ENCODE results near the gene RANBP9. TPM values are rescaled to one million over a fixed set of nuclear protein-coding genes. Genes with fewer than 3 reads are reported as not detected.
A peak's percentile ranks its signal among the peaks of the same experiment; 100 is the strongest.

RANBP9 gene
- total RNA-seq, 1 donor from 2014 or later = 42.1 TPM

DNA sequence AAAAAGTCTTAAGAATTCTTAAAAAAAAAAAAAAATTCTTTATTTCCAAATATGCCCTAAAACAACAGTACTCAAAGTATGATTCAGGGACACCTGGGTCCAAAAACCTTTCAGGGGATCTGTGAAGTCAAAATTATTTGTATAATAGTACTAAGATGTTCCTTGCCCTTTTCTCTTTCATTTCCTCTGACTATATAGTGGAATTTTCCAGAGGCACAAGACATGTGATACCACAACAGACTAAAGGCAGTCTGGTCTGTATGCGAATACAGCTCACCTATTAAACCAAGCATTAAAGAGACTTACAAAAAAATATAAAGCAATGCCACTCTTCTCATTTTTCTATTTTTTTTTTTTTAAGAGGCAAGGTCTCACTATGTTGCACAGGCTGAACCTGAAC, 81.1 kb downstream of the RANBP9 start:
- TF ChIP-seq EZH2 (IDR thresholded peaks at IDR 0.05; ENCODE audit: insufficient read depth, low read length) (no peak), CTCF (IDR thresholded peaks at IDR 0.05; ENCODE audit: insufficient read depth, low read depth, low read length) (no peak)
- Mint-ChIP-seq H3K4me1 (ENCODE audit: low read depth, unreplicated experiment) (peaks cover 4% of the 10 kb centered on the region), H3K9me3 (ENCODE audit: unreplicated experiment) (no peaks in the 10 kb centered on the region), H3K4me3 (ENCODE audit: unreplicated experiment) (no peak overlapping the region), H3K27me3 (ENCODE audit: low read depth, unreplicated experiment) (no peaks in the 10 kb centered on the region), H3K36me3 (ENCODE audit: low read depth, unreplicated experiment) (peaks cover 7% of the 10 kb centered on the region), H3K27ac (ENCODE audit: unreplicated experiment) (no peak overlapping the region)
- H3K9me3 ChIP-seq (ENCODE audit: insufficient read depth, low read depth, low read length) = no peaks in the 10 kb centered on the region
- H3K9ac ChIP-seq (ENCODE audit: low read length) = no peak overlapping the region
- FAIRE-seq (no peak), DNase-seq (ENCODE audit: low read depth) (no peak)
- no peaks in the 10 kb centered on the region for H3K79me2 ChIP-seq (ENCODE audit: insufficient read depth, low read length)
- no peak overlapping the region for H3K27ac ChIP-seq (ENCODE audit: low read depth, low read length)
- no peaks in the 10 kb centered on the region for H3K27me3 ChIP-seq (ENCODE audit: insufficient read depth, low read length)
- H4K20me1 ChIP-seq (ENCODE audit: insufficient read depth, low read length) = no peaks in the 10 kb centered on the region
- H3K36me3 ChIP-seq (ENCODE audit: insufficient read depth, low read length) = peaks cover 15% of the 10 kb centered on the region
- H3K4me3 ChIP-seq (ENCODE audit: insufficient read depth, low read depth, low read length) = no peak overlapping the region
- no peaks in the 10 kb centered on the region for H3K4me1 ChIP-seq (ENCODE audit: insufficient read depth, low read length)
- no peak overlapping the region for H3K4me2 ChIP-seq (ENCODE audit: low read length)
- no peak overlapping the region for H2AFZ ChIP-seq (ENCODE audit: low read depth, low read length)

- TF ChIP-seq EZH2 (IDR thresholded peaks at IDR 0.05; ENCODE audit: insufficient read depth, low read length) (no peak), CTCF (IDR thresholded peaks at IDR 0.05; ENCODE audit: insufficient read depth, low read depth, low read length) (no peak)
- Histone ChIP-seq H3K4me1 (ENCODE audit: insufficient read depth, low read length) (no peaks in the 10 kb centered on the region), H3K9me3 (ENCODE audit: insufficient read depth, low read depth, low read length) (no peaks in the 10 kb centered on the region), H3K27me3 (ENCODE audit: insufficient read depth, low read length) (no peaks in the 10 kb centered on the region), H3K9ac (ENCODE audit: low read length) (no peak overlapping the region), H3K4me3 (ENCODE audit: insufficient read depth, low read depth, low read length) (no peak overlapping the region), H3K36me3 (ENCODE audit: insufficient read depth, low read length) (peaks cover 18% of the 10 kb centered on the region), H4K20me1 (ENCODE audit: insufficient read depth, low read length) (peaks cover 6% of the 10 kb centered on the region), H3K79me2 (ENCODE audit: insufficient read depth, low read length) (no peaks in the 10 kb centered on the region), H3K4me2 (ENCODE audit: low read length) (no peak overlapping the region), H2AFZ (ENCODE audit: low read depth, low read length) (no peak overlapping the region), H3K27ac (ENCODE audit: low read depth, low read length) (no peak overlapping the region)
- no peak overlapping the region for H3K4me3 Mint-ChIP-seq (ENCODE audit: unreplicated experiment)
- no peak overlapping the region for H3K27ac Mint-ChIP-seq (ENCODE audit: unreplicated experiment)
- peaks cover 9% of the 10 kb centered on the region for H3K36me3 Mint-ChIP-seq (ENCODE audit: low read depth, unreplicated experiment)
- FAIRE-seq = no peak
- DNase-seq (ENCODE audit: low read depth) = no peak
- no peaks in the 10 kb centered on the region for H3K9me3 Mint-ChIP-seq (ENCODE audit: unreplicated experiment)
- H3K27me3 Mint-ChIP-seq (ENCODE audit: low read depth, unreplicated experiment) = no peaks in the 10 kb centered on the region
- peaks cover 4% of the 10 kb centered on the region for H3K4me1 Mint-ChIP-seq (ENCODE audit: low read depth, unreplicated experiment)
Measured at GRCh38 chr6:13629459-13630116, 82.0 kb downstream of the RANBP9 start.

- Histone ChIP-seq H3K4me2 (ENCODE audit: low read length) (no peak overlapping the region), H3K36me3 (ENCODE audit: insufficient read depth, low read length) (peaks cover 43% of the 10 kb centered on the region), H3K4me1 (ENCODE audit: insufficient read depth, low read length) (no peaks in the 10 kb centered on the region), H3K27ac (ENCODE audit: low read depth, low read length) (no peak overlapping the region), H3K9me3 (ENCODE audit: insufficient read depth, low read depth, low read length) (no peaks in the 10 kb centered on the region), H3K27me3 (ENCODE audit: insufficient read depth, low read length) (no peaks in the 10 kb centered on the region), H4K20me1 (ENCODE audit: insufficient read depth, low read length) (peaks cover 11% of the 10 kb centered on the region), H3K4me3 (ENCODE audit: insufficient read depth, low read depth, low read length) (no peak overlapping the region), H3K9ac (ENCODE audit: low read length) (no peak overlapping the region), H2AFZ (ENCODE audit: low read depth, low read length) (no peak overlapping the region), H3K79me2 (ENCODE audit: insufficient read depth, low read length) (no peaks in the 10 kb centered on the region)
- TF ChIP-seq EZH2 (IDR thresholded peaks at IDR 0.05; ENCODE audit: insufficient read depth, low read length) = no peak
- peak; percentile 44 for TF ChIP-seq CTCF (IDR thresholded peaks at IDR 0.05; ENCODE audit: insufficient read depth, low read depth, low read length)
- H3K27me3 Mint-ChIP-seq (ENCODE audit: low read depth, unreplicated experiment) = no peaks in the 10 kb centered on the region
- H3K4me1 Mint-ChIP-seq (ENCODE audit: low read depth, unreplicated experiment) = peaks cover 4% of the 10 kb centered on the region
- peaks cover 7% of the 10 kb centered on the region for H3K36me3 Mint-ChIP-seq (ENCODE audit: low read depth, unreplicated experiment)
- H3K4me3 Mint-ChIP-seq (ENCODE audit: unreplicated experiment) = no peak overlapping the region
- FAIRE-seq = peak; percentile 13
- no peaks in the 10 kb centered on the region for H3K9me3 Mint-ChIP-seq (ENCODE audit: unreplicated experiment)
- no peak for DNase-seq (ENCODE audit: low read depth)
- no peak overlapping the region for H3K27ac Mint-ChIP-seq (ENCODE audit: unreplicated experiment)
Measured at GRCh38 chr6:13624871-13625288, 86.8 kb downstream of the RANBP9 start.
